B cell (primary cell): ENCODE measurements around the gene TMEFF1. TPM values are rescaled to one million over a fixed set of nuclear protein-coding genes. Genes with fewer than 3 reads are reported as not detected.

Source experiments
- ATAC-seq: fragments of 200-7000 bp; cut with Tn5 transposase; one replicate; pipeline ENCODE4 v1.10.0; 2021; ENCODE audit warnings: low read depth, mild to moderate bottlenecking, moderate number of reproducible peaks, moderate library complexity
- CTCF ChIA-PET: fragments of 350-600 bp; sonication (Branson Sonifier 250); formaldehyde crosslinking; loops from one replicate; lab custom pipeline; 2021; ENCODE audit warnings: antibody characterized with exemption, inconsistent platforms; lab: Charles Lee
- POLR2A ChIA-PET: fragments of 350-600 bp; sonication (Branson Sonifier 250); formaldehyde crosslinking; loops from one replicate; lab custom pipeline; 2021; ENCODE audit warnings: antibody characterized with exemption; lab: Charles Lee
- DNase-seq: peaks from one replicate; pipeline ENCODE4 v3.0.0; 2013
- H2AFZ ChIP-seq: 2 replicates; pipeline ENCODE4 v1.6.1; 2012; ENCODE audit warnings: mild to moderate bottlenecking, low read depth, low read length; ENCODE audit not compliant: insufficient read depth, poor library complexity, severe bottlenecking
- H3K27ac ChIP-seq, 2 donors: 1 replicate in 1 of 2; 2 replicates in 1 of 2; pipeline ENCODE4 v1.5.1; 2012 to 2013; ENCODE audit warnings: low read length in 2 of 2, mild to moderate bottlenecking in 2 of 2, moderate library complexity in 1 of 2
- H3K27me3 ChIP-seq, 4 experiments: fragments of 200-600 bp in 1 of 4; sonication (generic) in 1 of 4; replicated peaks in 1 of 4; 1 replicate in 2 of 4; 2 replicates in 2 of 4; pipeline versions ENCODE4 v1.6.1 to v1.7.0; 2013 to 2016; ENCODE audit warnings: low read length in 3 of 4, mild to moderate bottlenecking in 2 of 4, mixed read lengths in 1 of 4, moderate library complexity in 1 of 4; ENCODE audit not compliant: insufficient read depth in 4 of 4, control insufficient read depth in 3 of 4; ENCODE audit errors: control extremely low read depth in 1 of 4
- H3K36me3 ChIP-seq, 2 experiments: replicated peaks in 1 of 2; 1 replicate in 1 of 2; 2 replicates in 1 of 2; pipeline versions ENCODE4 v1.6.1 to v1.7.1; 2013; ENCODE audit warnings: low read length in 1 of 2; ENCODE audit not compliant: insufficient read depth in 2 of 2, control insufficient read depth in 1 of 2; ENCODE audit errors: control extremely low read depth in 1 of 2, extremely low read depth in 1 of 2
- H3K4me1 ChIP-seq, 2 donors: fragments of 200-600 bp in 1 of 2; sonication (generic) in 1 of 2; 1 replicate in 1 of 2; 2 replicates in 1 of 2; pipeline versions ENCODE4 v1.5.1 to v1.6.1; 2013 to 2017; ENCODE audit warnings: low read length in 2 of 2; ENCODE audit not compliant: control insufficient read depth in 2 of 2, insufficient read depth in 2 of 2
- H3K4me2 ChIP-seq: replicated peaks from 2 replicates; pipeline ENCODE3; 2012; ENCODE audit warnings: mild to moderate bottlenecking, low read depth, low read length; ENCODE audit not compliant: poor library complexity, severe bottlenecking
- H3K4me3 ChIP-seq, 5 experiments: fragments of 200-600 bp in 1 of 5; sonication (generic) in 1 of 5; 1 replicate in 3 of 5; 2 replicates in 2 of 5; pipeline versions ENCODE4 v1.5.1 to v1.7.0; 2011 to 2016; ENCODE audit warnings: low read length in 4 of 5, mild to moderate bottlenecking in 4 of 5, low read depth in 2 of 5, control low read depth in 1 of 5, moderate library complexity in 1 of 5; ENCODE audit not compliant: insufficient read depth in 1 of 5; ENCODE audit errors: control extremely low read depth in 1 of 5, extremely low read depth in 1 of 5
- H3K79me2 ChIP-seq: fragments of 200-600 bp; sonication (generic); one replicate; pipeline ENCODE4 v1.6.0; 2016; ENCODE audit warnings: low read length; ENCODE audit not compliant: control insufficient read depth, insufficient read depth
- H3K9ac ChIP-seq: fragments of 200-600 bp; sonication (generic); 2 replicates; pipeline ENCODE4 v1.6.1; 2017; ENCODE audit warnings: mild to moderate bottlenecking, low read length, moderate library complexity
- H3K9me3 ChIP-seq, 3 donors: one replicate each; pipeline versions ENCODE4 v1.6.1 to v1.7.1; 2013; ENCODE audit warnings: low read length in 2 of 3; ENCODE audit not compliant: control insufficient read depth in 2 of 3, insufficient read depth in 1 of 3; ENCODE audit errors: control extremely low read depth in 1 of 3
- H4K20me1 ChIP-seq: 2 replicates; pipeline ENCODE4 v1.6.0; 2012; ENCODE audit warnings: mild to moderate bottlenecking, low read length; ENCODE audit not compliant: insufficient read depth, control insufficient read depth, poor library complexity, severe bottlenecking
- H3K27ac Mint-ChIP-seq: one replicate; pipeline ENCODE4 v1.8.0; 2021; ENCODE audit warnings: mixed read lengths
- H3K27me3 Mint-ChIP-seq: one replicate; pipeline ENCODE4 v1.8.0; 2021; ENCODE audit warnings: mixed read lengths
- H3K4me1 Mint-ChIP-seq: one replicate; pipeline ENCODE4 v1.8.0; 2021; ENCODE audit warnings: mixed read lengths
- H3K4me3 Mint-ChIP-seq: one replicate; pipeline ENCODE4 v1.8.0; 2021; ENCODE audit warnings: mixed read lengths
- H3K9me3 Mint-ChIP-seq: one replicate; pipeline ENCODE4 v1.8.0; 2022; ENCODE audit warnings: mixed read lengths; ENCODE audit not compliant: insufficient read depth
- CTCF ChIP-seq: fragments of 200-600 bp; IDR thresholded peaks from one replicate; pipeline ENCODE4 v1.8.0; 2022; ENCODE audit warnings: antibody characterized with exemption, mild to moderate bottlenecking
- EZH2 ChIP-seq: IDR thresholded peaks from 2 replicates; pipeline ENCODE4 v1.6.1; 2012; ENCODE audit warnings: borderline replicate concordance, low read depth, mild to moderate bottlenecking, moderate library complexity, low read length; ENCODE audit not compliant: insufficient read depth, poor library complexity, severe bottlenecking
- WGBS: methylation state at CpG from one replicate; pipeline ENCODE4 v1.1.5; 2013; ENCODE audit warnings: missing lambda C conversion rate; ENCODE audit not compliant: insufficient coverage; 5-methylcytosine and 5-hydroxymethylcytosine counted together
- intact Hi-C: fragments of 100-400 bp; cut with micrococcal nuclease; formaldehyde crosslinking; loops from one replicate; pipeline ENCODE4 v1.10.0; 2022
- polyA plus RNA-seq: library from polyadenylated mRNA; depleted of rRNA; stranded (reverse); fragments of >200 nt; gene quantifications from 2 replicates; pipeline ENCODE4 v1.2.3, GENCODE V29; 2012
- total RNA-seq, 2 donors: library from RNA; stranded (reverse); fragments of 120-200 nt in 1 of 2; gene quantifications; 1 replicate in 1 of 2; 2 replicates in 1 of 2; pipeline versions ENCODE4 v1.2.3 to v1.2.4, GENCODE V29; 2013 to 2022

The TMEFF1 gene
- total and polyA plus RNA-seq, 2 donors (not counting 1 experiment from before 2014, with no cell fraction given): not detected

DNA sequence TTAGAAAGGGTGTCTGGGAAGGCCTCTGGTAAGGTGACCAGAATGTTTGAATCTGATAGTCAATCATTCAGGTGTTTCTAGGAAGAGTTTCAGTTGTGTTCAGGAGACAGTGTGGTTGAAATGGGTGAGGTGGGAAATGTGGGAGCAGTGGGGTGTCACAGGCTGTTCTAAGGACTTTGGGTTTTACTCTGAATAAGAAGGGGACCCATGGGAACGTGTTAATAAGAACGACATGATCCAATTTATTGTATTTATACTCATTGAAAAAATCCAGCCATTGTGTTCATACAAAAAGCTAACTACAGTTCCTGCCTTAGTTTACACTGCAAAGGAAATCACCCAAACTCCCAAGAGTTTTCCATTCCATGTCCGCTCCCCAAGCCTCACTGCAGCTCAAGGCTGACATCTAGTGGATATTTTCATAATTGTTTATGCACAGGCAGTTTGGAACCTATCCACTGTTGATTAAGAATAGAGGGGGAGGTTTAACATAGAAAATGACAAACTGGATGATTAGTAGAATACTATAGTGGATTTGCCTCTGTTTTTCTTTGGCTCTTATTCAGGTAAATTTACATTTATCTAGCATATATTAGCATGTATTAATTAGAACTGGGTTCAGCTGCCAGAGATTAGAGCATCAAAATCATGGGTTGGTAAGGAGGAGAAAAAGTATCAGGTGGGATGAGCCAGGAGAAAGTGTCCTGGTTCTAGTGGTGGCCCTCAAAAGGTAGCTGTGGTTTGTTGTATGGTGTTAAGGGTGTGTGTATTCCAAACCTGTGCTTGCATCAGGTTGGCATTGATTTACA is 122.6 kb downstream of the TMEFF1 start:
- DNase-seq: peak; percentile 61
- Histone ChIP-seq H3K4me2 (no peak overlapping the region), H3K9ac (no peak overlapping the region), H3K4me1 (peaks cover 11 to 13% of the 10 kb centered on the region in 2 donors), H2AFZ (peak overlapping the region; percentile 5), H3K36me3 (no peaks in the 10 kb centered on the region), H4K20me1 (no peaks in the 10 kb centered on the region), H3K27me3 (no peaks in the 10 kb centered on the region), H3K9me3 (no peaks in the 10 kb centered on the region), H3K4me3 (no peak overlapping the region), H3K79me2 (no peaks in the 10 kb centered on the region), H3K27ac (no peak overlapping the region)
- H3K4me3 Mint-ChIP-seq: no peak overlapping the region
- H3K9me3 Mint-ChIP-seq: no peaks in the 10 kb centered on the region
- TF ChIP-seq CTCF (peak; percentile 87), EZH2 (no peak)
- intact Hi-C loops: loop anchor here (2.0 to 10.0 kb wide), 6 partner anchors 168 to 1621 kb away; partner anchors contain the start of genes ERP44, INVS, MSANTD3 and TEX10
- H3K27ac Mint-ChIP-seq: no peak overlapping the region
- CTCF ChIA-PET: interaction anchor here (0.9 to 2.5 kb wide), 6 partner anchors 10 to 1432 kb away, joined by 3 to 7 read pairs (median 3); partner anchors contain the start of gene CAVIN4
- H3K27me3 Mint-ChIP-seq: no peaks in the 10 kb centered on the region
- peaks cover 23% of the 10 kb centered on the region for H3K4me1 Mint-ChIP-seq
- no CpG with 5 or more reads among the region's 3 CpGs for WGBS
- ATAC-seq: no peak
- POLR2A ChIA-PET: no interaction called here

- no peaks in the 10 kb centered on the region for H3K27me3 Mint-ChIP-seq
Measured at GRCh38 chr9:100597236-100597635, 124.3 kb downstream of the TMEFF1 start.

More at GRCh38 chr9:100597236-100597635, 124.3 kb downstream of the TMEFF1 start:
- 77% methylated on average over 2 of the region's 6 CpGs for WGBS
- Histone ChIP-seq H3K79me2 (no peaks in the 10 kb centered on the region), H3K4me1 (peaks cover 11 to 13% of the 10 kb centered on the region in 2 donors), H3K9me3 (peaks cover 0 to 2% (median 0%) of the 10 kb centered on the region in 3 donors), H4K20me1 (no peaks in the 10 kb centered on the region), H3K9ac (no peak overlapping the region), H3K27me3 (no peaks in the 10 kb centered on the region), H3K36me3 (no peaks in the 10 kb centered on the region), H2AFZ (no peak overlapping the region), H3K27ac (no peak overlapping the region), H3K4me2 (no peak overlapping the region), H3K4me3 (no peak overlapping the region)
- no peak for ATAC-seq
- Mint-ChIP-seq H3K9me3 (no peaks in the 10 kb centered on the region), H3K4me1 (peaks cover 23% of the 10 kb centered on the region), H3K4me3 (peak overlapping the region; percentile 76), H3K27ac (no peak overlapping the region)
- intact Hi-C loops: loop anchor here (5.0 to 10.0 kb wide), 4 partner anchors 170 to 570 kb away; partner anchors contain the start of genes ERP44, INVS, MSANTD3 and TEX10
- no peak for TF ChIP-seq CTCF
- TF ChIP-seq EZH2: no peak
- ChIA-PET CTCF (interaction anchor here (1.0 kb wide), 1 partner anchor 273 kb away, joined by 3 read pairs; no protein-coding TSS in a partner anchor), POLR2A (no interaction called here)
- no peak for DNase-seq
